Mucosa of rectum (tissue), 2 donors: ENCODE data around the gene PNO1.
"Not testable (repeated sequence)": the region's sequence is repeated elsewhere in the genome, so short reads cannot be mapped to it uniquely, and the experiment has no call there.

ENCODE experiments used
- H3K27ac ChIP-seq, 2 donors: one replicate each; pipeline ENCODE4 v1.7.0; 2013; ENCODE audit warnings: inconsistent platforms in 2 of 2, low read depth in 2 of 2, low read length in 2 of 2
- H3K27me3 ChIP-seq, 2 donors: one replicate each; pipeline ENCODE4 v1.7.0; 2013; ENCODE audit warnings: low read length in 2 of 2; ENCODE audit not compliant: control insufficient read depth in 2 of 2, insufficient read depth in 2 of 2
- H3K36me3 ChIP-seq, 2 donors: one replicate each; pipeline ENCODE4 v1.7.0; 2013; ENCODE audit warnings: low read length in 2 of 2; ENCODE audit not compliant: control insufficient read depth in 2 of 2, insufficient read depth in 2 of 2
- H3K4me1 ChIP-seq, 2 donors: one replicate each; pipeline ENCODE4 v1.7.0; 2013; ENCODE audit warnings: low read length in 2 of 2, mild to moderate bottlenecking in 1 of 2; ENCODE audit not compliant: control insufficient read depth in 2 of 2, insufficient read depth in 2 of 2
- H3K4me3 ChIP-seq, 2 donors: one replicate each; pipeline ENCODE4 v1.7.0; 2013; ENCODE audit warnings: low read length in 2 of 2
- H3K9ac ChIP-seq, 2 donors: one replicate each; pipeline ENCODE4 v1.7.0; 2013; ENCODE audit warnings: low read length in 2 of 2, low read depth in 1 of 2, mild to moderate bottlenecking in 1 of 2
- H3K9me3 ChIP-seq, 2 donors: one replicate each; pipeline ENCODE4 v1.7.0; 2013; ENCODE audit warnings: low read length in 2 of 2; ENCODE audit not compliant: control insufficient read depth in 2 of 2
- donor health status: healthy.
- donor health status: Normal muscosa, but diverticular disease.

PNO1 gene

GRCh38 chr2:68157402-68158133, at the start of gene PNO1:
Gene PNO1 (plus strand): TSS chr2:68157888. CDS start chr2:68157935, 47 bp downstream.
- Histone ChIP-seq H3K27me3 (no peaks in the 10 kb centered on the region), H3K4me1 (peaks cover 15 to 20% of the 10 kb centered on the region in 2 donors), H3K4me3 (peak within 1 kb of the TSS; percentile 99 to 100), H3K9me3 (no peaks in the 10 kb centered on the region), H3K36me3 (peaks cover 11 to 19% of the 10 kb centered on the region in 2 donors), H3K9ac (peak within 1 kb of the TSS; percentile 82 to 91), H3K27ac (peak within 1 kb of the TSS; percentile 93 to 96)

- H3K27me3 ChIP-seq: no peaks in the 10 kb centered on the region
- no peak overlapping the region for H3K9ac ChIP-seq
- no peak overlapping the region for H3K4me3 ChIP-seq
- H3K4me1 ChIP-seq: no peaks in the 10 kb centered on the region
- H3K27ac ChIP-seq: no peak overlapping the region
- H3K36me3 ChIP-seq: no peaks in the 10 kb centered on the region
- H3K9me3 ChIP-seq: peaks cover 0 to 2% of the 10 kb centered on the region in 2 donors
Measured at GRCh38 chr2:68108120-68108519, 49.6 kb upstream of the PNO1 start.

DNA sequence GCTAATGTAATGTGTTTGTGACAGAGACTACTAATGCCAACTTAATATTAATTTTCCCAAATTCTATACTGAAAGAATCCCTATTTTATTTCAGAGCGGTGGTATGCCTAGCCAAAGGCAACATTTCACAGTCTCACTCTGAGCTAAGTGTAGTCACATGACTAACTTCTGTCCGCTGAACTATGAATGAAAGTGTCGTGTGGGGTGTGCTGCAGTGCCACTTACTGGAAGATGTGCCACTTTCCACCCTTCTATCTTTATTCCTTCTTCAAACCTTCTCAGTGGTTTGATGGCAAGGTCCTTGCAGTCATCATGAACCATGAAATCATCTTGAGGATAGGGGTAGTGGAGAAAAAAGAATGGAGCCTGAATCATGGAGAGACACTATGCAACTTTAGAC, 47.6 kb upstream of the PNO1 start:
- H3K27me3 ChIP-seq: no peaks in the 10 kb centered on the region
- no peak overlapping the region for H3K27ac ChIP-seq
- H3K4me1 ChIP-seq: no peaks in the 10 kb centered on the region
- no peak overlapping the region for H3K9ac ChIP-seq
- H3K9me3 ChIP-seq: no peaks in the 10 kb centered on the region
- no peak overlapping the region for H3K4me3 ChIP-seq
- no peaks in the 10 kb centered on the region for H3K36me3 ChIP-seq

DNA sequence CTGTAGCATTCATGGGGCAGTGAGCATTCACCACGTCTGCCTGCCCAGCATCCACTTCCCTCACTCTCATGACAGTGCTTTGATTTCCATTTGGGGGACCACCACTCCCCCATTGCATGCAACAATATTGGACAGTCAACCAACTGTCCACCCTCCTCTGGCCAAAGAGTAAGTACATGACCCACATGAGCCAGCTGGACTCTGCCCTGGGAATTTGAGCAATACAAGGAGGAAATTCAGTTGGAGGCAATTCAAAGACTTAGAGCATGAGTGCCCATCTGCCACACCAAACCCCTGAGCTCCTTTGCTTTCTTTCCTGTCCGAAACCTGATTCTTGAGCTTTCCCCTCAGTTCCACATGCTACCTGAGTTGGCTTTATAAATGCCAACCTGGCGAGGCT, 41.7 kb upstream of the PNO1 start:
- Histone ChIP-seq H3K9me3 (no peaks in the 10 kb centered on the region), H3K27ac (no peak overlapping the region), H3K4me3 (no peak overlapping the region)

GRCh38 chr2:68117922-68118321, 39.8 kb upstream of the PNO1 start:
- not testable (repeated sequence) for H3K4me1 ChIP-seq, H3K27ac ChIP-seq, H3K9me3 ChIP-seq, H3K4me3 ChIP-seq, H3K9ac ChIP-seq, H3K27me3 ChIP-seq, H3K36me3 ChIP-seq

More for the DNA sequence above, 41.7 kb upstream of the PNO1 start:
- Histone ChIP-seq H3K27me3 (no peaks in the 10 kb centered on the region), H3K4me1 (peaks cover 0 to 3% of the 10 kb centered on the region in 2 donors), H3K9ac (no peak overlapping the region), H3K36me3 (no peaks in the 10 kb centered on the region)

- H3K9ac ChIP-seq: no peak overlapping the region
- H3K4me3 ChIP-seq: no peak overlapping the region
- no peaks in the 10 kb centered on the region for H3K9me3 ChIP-seq
Measured at GRCh38 chr2:68118816-68119215, 38.9 kb upstream of the PNO1 start.

GRCh38 chr2:68119504-68119903, 38.2 kb upstream of the PNO1 start:
- H3K9ac ChIP-seq: no peak overlapping the region
- no peaks in the 10 kb centered on the region for H3K27me3 ChIP-seq
- H3K9me3 ChIP-seq: no peaks in the 10 kb centered on the region
- H3K36me3 ChIP-seq: no peaks in the 10 kb centered on the region
- H3K4me3 ChIP-seq: no peak overlapping the region
- no peak overlapping the region for H3K27ac ChIP-seq
- H3K4me1 ChIP-seq: peaks cover 4 to 5% of the 10 kb centered on the region in 2 donors

More at GRCh38 chr2:68118816-68119215, 38.9 kb upstream of the PNO1 start:
- H3K27me3 ChIP-seq: no peaks in the 10 kb centered on the region
- H3K27ac ChIP-seq: no peak overlapping the region
- H3K4me1 ChIP-seq: peaks cover 4 to 5% of the 10 kb centered on the region in 2 donors
- no peaks in the 10 kb centered on the region for H3K36me3 ChIP-seq

DNA sequence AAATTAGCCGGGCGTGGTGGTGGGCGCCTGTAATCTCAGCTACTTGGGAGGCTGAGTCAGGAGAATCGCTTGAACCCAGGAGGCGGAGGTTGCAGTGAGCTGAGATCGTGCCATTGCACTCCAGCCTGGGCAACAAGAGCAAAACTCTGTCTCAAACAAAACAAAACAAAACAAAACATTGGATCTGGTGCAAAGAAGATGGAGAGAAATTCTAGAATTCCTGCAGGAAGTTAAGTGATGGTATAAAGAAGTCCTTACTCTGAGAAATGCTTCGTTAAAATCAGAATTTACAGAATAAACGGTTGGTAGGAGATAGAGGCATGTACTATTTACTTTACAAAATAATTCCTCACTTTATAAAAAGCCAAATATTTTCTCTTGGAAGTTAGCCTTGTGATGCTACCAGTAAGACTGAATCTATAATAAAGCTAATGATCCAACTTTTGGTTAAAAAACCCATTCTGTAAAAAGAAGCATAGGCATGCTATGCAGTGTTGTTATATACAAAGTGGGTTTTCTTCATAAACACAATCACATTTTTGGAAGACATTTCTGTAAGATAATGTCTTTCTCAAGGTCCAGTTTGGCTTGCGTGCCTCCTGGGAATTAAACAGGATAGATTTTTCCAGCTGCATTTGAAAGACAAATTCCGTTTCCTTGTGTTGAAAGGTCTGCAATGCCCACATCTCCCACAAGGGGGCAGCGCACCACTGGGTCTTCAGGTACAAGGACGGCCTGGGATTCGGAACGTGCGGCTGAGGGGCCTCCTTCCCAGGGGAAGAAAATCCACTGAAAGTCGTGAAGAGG, 35.6 kb upstream of the PNO1 start:
- no peaks in the 10 kb centered on the region for H3K9me3 ChIP-seq
- no peak overlapping the region for H3K27ac ChIP-seq
- H3K4me1 ChIP-seq: peaks cover 4 to 5% of the 10 kb centered on the region in 2 donors
- no peak overlapping the region for H3K9ac ChIP-seq
- H3K36me3 ChIP-seq: no peaks in the 10 kb centered on the region
- H3K27me3 ChIP-seq: no peaks in the 10 kb centered on the region
- no peak overlapping the region for H3K4me3 ChIP-seq

- H3K36me3 ChIP-seq: no peaks in the 10 kb centered on the region
- no peak overlapping the region for H3K9ac ChIP-seq
- no peak overlapping the region for H3K27ac ChIP-seq
- no peak overlapping the region for H3K4me3 ChIP-seq
- peaks cover 4 to 5% of the 10 kb centered on the region in 2 donors for H3K4me1 ChIP-seq
- H3K27me3 ChIP-seq: no peaks in the 10 kb centered on the region
- H3K9me3 ChIP-seq: no peaks in the 10 kb centered on the region
Measured at GRCh38 chr2:68122680-68122964, 35.1 kb upstream of the PNO1 start.

DNA sequence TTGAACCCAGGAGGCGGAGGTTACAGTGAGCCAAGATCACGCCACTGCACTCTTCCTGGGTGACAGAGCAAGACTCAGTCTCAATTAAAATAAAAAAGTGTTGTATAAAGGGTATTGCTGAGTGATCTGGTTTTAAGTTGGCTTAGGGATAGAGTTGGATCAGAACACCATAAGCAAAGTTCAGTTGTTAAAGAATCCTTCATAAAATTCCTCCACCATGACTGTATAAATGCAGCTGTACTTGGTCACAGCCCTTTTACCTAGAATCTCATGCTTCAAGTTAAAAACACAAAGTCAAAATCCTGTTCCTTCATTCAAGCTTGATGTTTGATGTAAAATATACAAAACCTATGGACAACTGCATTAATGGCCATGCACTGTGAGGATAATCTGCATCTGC, 33.4 kb upstream of the PNO1 start:
- H3K4me3 ChIP-seq: no peak overlapping the region
- no peaks in the 10 kb centered on the region for H3K27me3 ChIP-seq
- no peaks in the 10 kb centered on the region for H3K36me3 ChIP-seq
- no peak overlapping the region for H3K9ac ChIP-seq
- H3K27ac ChIP-seq: no peak overlapping the region
- H3K4me1 ChIP-seq: peaks cover 4 to 5% of the 10 kb centered on the region in 2 donors
- no peaks in the 10 kb centered on the region for H3K9me3 ChIP-seq
